Tibial artery (tissue), 4 donors: Measurements from ENCODE around the gene PSAP.
A peak's percentile ranks its signal among the peaks of the same experiment; 100 is the strongest.

ENCODE experiments used
- DNase-seq, 2 donors: peaks; one replicate each; pipeline ENCODE4 v3.0.0-alpha.2; 2019
- H3K27ac ChIP-seq, 2 donors: fragments of 200-600 bp; sonication (generic) in 1 of 2; 1 replicate in 1 of 2; 2 replicates in 1 of 2; pipeline ENCODE4 v1.5.1; 2018 to 2019; ENCODE audit warnings: mild to moderate bottlenecking in 1 of 2
- H3K27me3 ChIP-seq, 2 donors: fragments of 200-600 bp; sonication (generic) in 1 of 2; one replicate each; pipeline versions ENCODE4 v1.5.1 to v1.6.0; 2016 to 2019
- H3K36me3 ChIP-seq, 3 donors: fragments of 200-600 bp; sonication (generic) in 2 of 3; one replicate each; pipeline ENCODE4 v1.5.1; 2016 to 2019; ENCODE audit warnings: mild to moderate bottlenecking in 2 of 3
- H3K4me1 ChIP-seq, 4 donors: fragments of 200-600 bp; sonication (generic) in 2 of 4; 1 replicate in 3 of 4; 2 replicates in 1 of 4; pipeline ENCODE4 v1.5.1; 2016 to 2019
- H3K4me3 ChIP-seq, 2 donors: fragments of 200-600 bp; sonication (generic) in 1 of 2; 1 replicate in 1 of 2; 2 replicates in 1 of 2; pipeline ENCODE4 v1.5.1; 2018 to 2019; ENCODE audit warnings: mild to moderate bottlenecking in 2 of 2
- H3K9me3 ChIP-seq, 3 donors: fragments of 200-600 bp; sonication (generic) in 1 of 3; one replicate each; pipeline ENCODE4 v1.5.1; 2016 to 2019
- CTCF ChIP-seq, 2 experiments: fragments of 200-600 bp in 1 of 2; fragments of 450-650 bp in 1 of 2; IDR thresholded peaks; one replicate each; pipeline ENCODE4 v1.5.1; 2017 to 2019; ENCODE audit warnings: antibody characterized with exemption in 2 of 2, mild to moderate bottlenecking in 1 of 2, moderate library complexity in 1 of 2
- intact Hi-C: fragments of 100-400 bp; cut with DNase I; formaldehyde crosslinking; loops from one replicate; pipeline ENCODE4 v1.15.0; 2023; ENCODE audit warnings: low total_unique reads

The PSAP gene

GRCh38 chr10:71777213-71777985 lies 73.7 kb downstream of the PSAP start:
- no peak overlapping the region for H3K4me3 ChIP-seq
- H3K4me1 ChIP-seq, result peaks cover 0 to 17% (median 15%) of the 10 kb centered on the region in 4 donors
- intact Hi-C loops, result loop anchor here (5.0 to 10.0 kb wide), 2 partner anchors 55 to 393 kb away; no protein-coding TSS in a partner anchor
- no peak overlapping the region for H3K27ac ChIP-seq
- TF ChIP-seq CTCF (IDR thresholded peaks at IDR 0.05), result no peak
- no peaks in the 10 kb centered on the region for H3K36me3 ChIP-seq
- H3K27me3 ChIP-seq, result no peaks in the 10 kb centered on the region
- DNase-seq, result peak in 1 of 2 donors; percentile 61
- H3K9me3 ChIP-seq, result no peaks in the 10 kb centered on the region

- TF ChIP-seq CTCF (IDR thresholded peaks at IDR 0.05), result no peak
- no peak for DNase-seq
- no peaks in the 10 kb centered on the region for H3K36me3 ChIP-seq
- no peak overlapping the region for H3K27ac ChIP-seq
- H3K27me3 ChIP-seq, result no peaks in the 10 kb centered on the region
- intact Hi-C loops, result loop anchor here (5.0 to 10.0 kb wide), 2 partner anchors 56 to 392 kb away; no protein-coding TSS in a partner anchor
- no peaks in the 10 kb centered on the region for H3K9me3 ChIP-seq
- H3K4me1 ChIP-seq, result peaks cover 0 to 26% (median 23%) of the 10 kb centered on the region in 4 donors
- no peak overlapping the region for H3K4me3 ChIP-seq
Observed at GRCh38 chr10:71776481-71776925, 74.5 kb downstream of the PSAP start.

GRCh38 chr10:71774916-71775702 lies 75.9 kb downstream of the PSAP start:
- intact Hi-C loops, result loop anchor here (5.0 to 10.0 kb wide), 2 partner anchors 57 to 390 kb away; no protein-coding TSS in a partner anchor
- DNase-seq, result no peak
- H3K27ac ChIP-seq, result no peak overlapping the region

GRCh38 chr10:71773221-71773971 lies 77.7 kb downstream of the PSAP start, which contains the start of gene VSIR:
TSS of gene VSIR (minus strand) at chr10:71773520. CDS start at chr10:71773439, 81 bp downstream.
- Histone ChIP-seq H3K9me3 (no peaks in the 10 kb centered on the region), H3K27ac (peak within 1 kb of the TSS; percentile 95 to 96), H3K27me3 (no peaks in the 10 kb centered on the region), H3K4me3 (peak within 1 kb of the TSS; percentile 80 to 82), H3K36me3 (no peaks in the 10 kb centered on the region), H3K4me1 (peaks cover 3 to 57% (median 49%) of the 10 kb centered on the region in 4 donors)
- intact Hi-C loops, result loop anchor here (2.0 to 10.0 kb wide), 2 partner anchors 59 to 389 kb away; no protein-coding TSS in a partner anchor
- peak; percentile 89 to 96 for DNase-seq
- TF ChIP-seq CTCF (IDR thresholded peaks at IDR 0.05), result peak; percentile 89 to 95

More at GRCh38 chr10:71774916-71775702, 75.9 kb downstream of the PSAP start:
- H3K36me3 ChIP-seq, result no peaks in the 10 kb centered on the region
- no peak for TF ChIP-seq CTCF (IDR thresholded peaks at IDR 0.05)
- H3K4me1 ChIP-seq, result peaks cover 0 to 40% (median 37%) of the 10 kb centered on the region in 4 donors
- no peaks in the 10 kb centered on the region for H3K27me3 ChIP-seq
- H3K9me3 ChIP-seq, result no peaks in the 10 kb centered on the region
- no peak overlapping the region for H3K4me3 ChIP-seq

GRCh38 chr10:71772832-71773220 lies 78.2 kb downstream of the PSAP start:
- no peaks in the 10 kb centered on the region for H3K36me3 ChIP-seq
- peak overlapping the region; percentile 80 to 82 for H3K4me3 ChIP-seq
- H3K4me1 ChIP-seq, result peaks cover 3 to 63% (median 54%) of the 10 kb centered on the region in 4 donors
- no peak for DNase-seq
- TF ChIP-seq CTCF (IDR thresholded peaks at IDR 0.05), result no peak
- H3K27me3 ChIP-seq, result no peaks in the 10 kb centered on the region
- H3K9me3 ChIP-seq, result no peaks in the 10 kb centered on the region
- peak overlapping the region; percentile 95 to 96 for H3K27ac ChIP-seq
- intact Hi-C loops, result loop anchor here (2.0 to 10.0 kb wide), 2 partner anchors 58 to 388 kb away; no protein-coding TSS in a partner anchor
